Fibroblast of skin of left biceps (primary cell): Measurements from ENCODE around the gene SERPINA9.

Source experiments
- DNase-seq, 2 experiments: peaks; one replicate each; pipeline ENCODE4 v3.0.0-alpha.2; 2013; ENCODE audit warnings: low read depth in 2 of 2

Gene SERPINA9

GRCh38 chr14:94462763-94463572, 13.0 kb downstream of the SERPINA9 start:
- no peak for DNase-seq

- no peak for DNase-seq
These were observed 13.8 kb downstream of the SERPINA9 start for GRCh38 chr14:94462219-94462551.

- DNase-seq = no peak
These were observed 14.3 kb downstream of the SERPINA9 start for GRCh38 chr14:94461526-94462218.

- DNase-seq = no peak
These were observed 15.2 kb downstream of the SERPINA9 start for GRCh38 chr14:94460631-94461416.

GRCh38 chr14:94458558-94459205, 17.3 kb downstream of the SERPINA9 start:
- DNase-seq = no peak

- no peak for DNase-seq
These were observed 17.9 kb downstream of the SERPINA9 start for GRCh38 chr14:94458096-94458495.

- DNase-seq = no peak
These were observed 20.1 kb downstream of the SERPINA9 start for GRCh38 chr14:94455928-94456327.

- no peak for DNase-seq
These were observed 24.2 kb downstream of the SERPINA9 start for GRCh38 chr14:94451826-94452225.

GRCh38 chr14:94451091-94451771, 24.8 kb downstream of the SERPINA9 start:
- DNase-seq = no peak

- no peak for DNase-seq
These were observed 25.3 kb downstream of the SERPINA9 start for GRCh38 chr14:94450722-94451090.

- no peak for DNase-seq
These were observed 26.1 kb downstream of the SERPINA9 start for GRCh38 chr14:94449930-94450329.

GRCh38 chr14:94448071-94448808, 27.8 kb downstream of the SERPINA9 start:
- no peak for DNase-seq

GRCh38 chr14:94447206-94447605, 28.8 kb downstream of the SERPINA9 start:
- no peak for DNase-seq

GRCh38 chr14:94446126-94446525, 29.9 kb downstream of the SERPINA9 start:
- DNase-seq = no peak

GRCh38 chr14:94445003-94445402, 31.0 kb downstream of the SERPINA9 start:
- no peak for DNase-seq

- DNase-seq = no peak
These were observed 34.3 kb downstream of the SERPINA9 start for GRCh38 chr14:94441531-94442205.

GRCh38 chr14:94441130-94441529, 34.9 kb downstream of the SERPINA9 start:
- DNase-seq = no peak

- DNase-seq = no peak
These were observed 36.4 kb downstream of the SERPINA9 start for GRCh38 chr14:94439453-94440057.

GRCh38 chr14:94428610-94429009, 47.4 kb downstream of the SERPINA9 start:
- DNase-seq = no peak
